ENCODE data around the gene DRC1. TPM values are rescaled to one million over a fixed set of nuclear protein-coding genes. Genes with fewer than 3 reads are reported as not detected.
A peak's percentile ranks its signal among the peaks of the same experiment; 100 is the strongest.
"Not testable (repeated sequence)": the region's sequence is repeated elsewhere in the genome, so short reads cannot be mapped to it uniquely, and the experiment has no call there.

Gene DRC1
- total and polyA plus RNA-seq, 9 donors: 0.09 to 0.58 (median 0.23) TPM

GRCh38 chr2:26364669-26365068 is 37.1 kb upstream of the DRC1 start:
- Histone ChIP-seq H3K27ac (ENCODE audit: low read length) (no peak overlapping the region), H3K9me3 (replicated peaks; ENCODE audit: control insufficient read depth, low read depth, low read length) (no peaks in the 10 kb centered on the region), H3K36me3 (ENCODE audit: control insufficient read depth, insufficient read depth, low read length) (peaks cover 9% of the 10 kb centered on the region), H3K4me1 (ENCODE audit: control insufficient read depth, insufficient read depth, low read length) (no peaks in the 10 kb centered on the region), H3K27me3 (ENCODE audit: control insufficient read depth, insufficient read depth, low read length) (no peaks in the 10 kb centered on the region), H3K4me3 (ENCODE audit: low read length) (no peak overlapping the region)
- WGBS (ENCODE audit: insufficient coverage): no CpG with 5 or more reads among the region's 4 CpGs
- DNase-seq: no peak

GRCh38 chr2:26366957-26367356 is 34.8 kb upstream of the DRC1 start:
- Histone ChIP-seq H3K4me3 (ENCODE audit: low read length) (no peak overlapping the region), H3K4me1 (ENCODE audit: control insufficient read depth, insufficient read depth, low read length) (no peaks in the 10 kb centered on the region), H3K36me3 (ENCODE audit: control insufficient read depth, insufficient read depth, low read length) (peaks cover 9% of the 10 kb centered on the region), H3K27ac (ENCODE audit: low read length) (no peak overlapping the region), H3K9me3 (replicated peaks; ENCODE audit: control insufficient read depth, low read depth, low read length) (no peaks in the 10 kb centered on the region), H3K27me3 (ENCODE audit: control insufficient read depth, insufficient read depth, low read length) (no peaks in the 10 kb centered on the region)
- DNase-seq: no peak
- WGBS (ENCODE audit: insufficient coverage): no CpG with 5 or more reads among the region's 5 CpGs

GRCh38 chr2:26369664-26370063 is 32.1 kb upstream of the DRC1 start:
- DNase-seq; H3K27ac ChIP-seq (ENCODE audit: low read length); H3K9me3 ChIP-seq (replicated peaks; ENCODE audit: control insufficient read depth, low read depth, low read length); H3K27me3 ChIP-seq (ENCODE audit: control insufficient read depth, insufficient read depth, low read length); H3K4me1 ChIP-seq (ENCODE audit: control insufficient read depth, insufficient read depth, low read length); H3K4me3 ChIP-seq (ENCODE audit: low read length): not testable (repeated sequence)
- no CpG with 5 or more reads among the region's 2 CpGs for WGBS (ENCODE audit: insufficient coverage)
- peaks cover 16% of the 10 kb centered on the region for H3K36me3 ChIP-seq (ENCODE audit: control insufficient read depth, insufficient read depth, low read length)

- WGBS (ENCODE audit: insufficient coverage): no CpG with 5 or more reads among the region's 31 CpGs
- H3K4me1 ChIP-seq (ENCODE audit: control insufficient read depth, insufficient read depth, low read length); H3K27ac ChIP-seq (ENCODE audit: low read length); H3K9me3 ChIP-seq (replicated peaks; ENCODE audit: control insufficient read depth, low read depth, low read length); DNase-seq; H3K27me3 ChIP-seq (ENCODE audit: control insufficient read depth, insufficient read depth, low read length); H3K4me3 ChIP-seq (ENCODE audit: low read length): not testable (repeated sequence)
- peaks cover 20% of the 10 kb centered on the region for H3K36me3 ChIP-seq (ENCODE audit: control insufficient read depth, insufficient read depth, low read length)
These were observed 30.8 kb upstream of the DRC1 start for GRCh38 chr2:26370909-26371308.

GRCh38 chr2:26376799-26377198 is 24.9 kb upstream of the DRC1 start:
- H3K9me3 ChIP-seq (replicated peaks; ENCODE audit: control insufficient read depth, low read depth, low read length): no peaks in the 10 kb centered on the region
- H3K4me3 ChIP-seq (ENCODE audit: low read length): no peak overlapping the region
- no peak overlapping the region for H3K27ac ChIP-seq (ENCODE audit: low read length)
- H3K36me3 ChIP-seq (ENCODE audit: control insufficient read depth, insufficient read depth, low read length): peaks cover 22% of the 10 kb centered on the region
- H3K4me1 ChIP-seq (ENCODE audit: control insufficient read depth, insufficient read depth, low read length): no peaks in the 10 kb centered on the region
- no peak for DNase-seq
- H3K27me3 ChIP-seq (ENCODE audit: control insufficient read depth, insufficient read depth, low read length): no peaks in the 10 kb centered on the region
- no CpG with 5 or more reads among the region's 1 CpG for WGBS (ENCODE audit: insufficient coverage)

GRCh38 chr2:26380281-26380680 is 21.4 kb upstream of the DRC1 start:
- peaks cover 13% of the 10 kb centered on the region for H3K36me3 ChIP-seq (ENCODE audit: control insufficient read depth, insufficient read depth, low read length)
- no peaks in the 10 kb centered on the region for H3K27me3 ChIP-seq (ENCODE audit: control insufficient read depth, insufficient read depth, low read length)

GRCh38 chr2:26382564-26382963 is 19.2 kb upstream of the DRC1 start:
- H3K4me3 ChIP-seq (ENCODE audit: low read length): no peak overlapping the region
- H3K9me3 ChIP-seq (replicated peaks; ENCODE audit: control insufficient read depth, low read depth, low read length): no peaks in the 10 kb centered on the region
- H3K36me3 ChIP-seq (ENCODE audit: control insufficient read depth, insufficient read depth, low read length): peaks cover 12% of the 10 kb centered on the region
- 100% methylated on average over 1 of the region's 3 CpGs for WGBS (ENCODE audit: insufficient coverage)
- H3K27me3 ChIP-seq (ENCODE audit: control insufficient read depth, insufficient read depth, low read length): no peaks in the 10 kb centered on the region
- H3K4me1 ChIP-seq (ENCODE audit: control insufficient read depth, insufficient read depth, low read length): no peaks in the 10 kb centered on the region
- peak; percentile 58 for DNase-seq
- H3K27ac ChIP-seq (ENCODE audit: low read length): no peak overlapping the region

More at GRCh38 chr2:26380281-26380680, 21.4 kb upstream of the DRC1 start:
- Histone ChIP-seq H3K27ac (ENCODE audit: low read length) (no peak overlapping the region), H3K9me3 (replicated peaks; ENCODE audit: control insufficient read depth, low read depth, low read length) (no peaks in the 10 kb centered on the region), H3K4me3 (ENCODE audit: low read length) (no peak overlapping the region), H3K4me1 (ENCODE audit: control insufficient read depth, insufficient read depth, low read length) (no peaks in the 10 kb centered on the region)
- no CpG with 5 or more reads among the region's 2 CpGs for WGBS (ENCODE audit: insufficient coverage)
- no peak for DNase-seq

GRCh38 chr2:26384183-26384582 is 17.5 kb upstream of the DRC1 start:
- Histone ChIP-seq H3K27ac (ENCODE audit: low read length) (no peak overlapping the region), H3K4me3 (ENCODE audit: low read length) (no peak overlapping the region), H3K9me3 (replicated peaks; ENCODE audit: control insufficient read depth, low read depth, low read length) (no peaks in the 10 kb centered on the region), H3K4me1 (ENCODE audit: control insufficient read depth, insufficient read depth, low read length) (no peaks in the 10 kb centered on the region), H3K27me3 (ENCODE audit: control insufficient read depth, insufficient read depth, low read length) (no peaks in the 10 kb centered on the region), H3K36me3 (ENCODE audit: control insufficient read depth, insufficient read depth, low read length) (peaks cover 6% of the 10 kb centered on the region)
- WGBS (ENCODE audit: insufficient coverage): 96% methylated on average over 4 of the region's 9 CpGs
- DNase-seq: no peak

- no peak overlapping the region for H3K27ac ChIP-seq (ENCODE audit: low read length)
- no peak for DNase-seq
- H3K4me3 ChIP-seq (ENCODE audit: low read length): no peak overlapping the region
- H3K9me3 ChIP-seq (replicated peaks; ENCODE audit: control insufficient read depth, low read depth, low read length): no peaks in the 10 kb centered on the region
- no peaks in the 10 kb centered on the region for H3K4me1 ChIP-seq (ENCODE audit: control insufficient read depth, insufficient read depth, low read length)
- peaks cover 6% of the 10 kb centered on the region for H3K36me3 ChIP-seq (ENCODE audit: control insufficient read depth, insufficient read depth, low read length)
- H3K27me3 ChIP-seq (ENCODE audit: control insufficient read depth, insufficient read depth, low read length): no peaks in the 10 kb centered on the region
These were observed 17.1 kb upstream of the DRC1 start for GRCh38 chr2:26384597-26384996.

- Histone ChIP-seq H3K4me3 (ENCODE audit: low read length) (no peak overlapping the region), H3K9me3 (replicated peaks; ENCODE audit: control insufficient read depth, low read depth, low read length) (no peaks in the 10 kb centered on the region), H3K27ac (ENCODE audit: low read length) (no peak overlapping the region), H3K36me3 (ENCODE audit: control insufficient read depth, insufficient read depth, low read length) (peaks cover 6% of the 10 kb centered on the region), H3K27me3 (ENCODE audit: control insufficient read depth, insufficient read depth, low read length) (no peaks in the 10 kb centered on the region), H3K4me1 (ENCODE audit: control insufficient read depth, insufficient read depth, low read length) (no peaks in the 10 kb centered on the region)
- no peak for DNase-seq
- no CpG with 5 or more reads among the region's 4 CpGs for WGBS (ENCODE audit: insufficient coverage)
These were observed 14.5 kb upstream of the DRC1 start for GRCh38 chr2:26387189-26387588.

GRCh38 chr2:26394694-26395093 is 7.0 kb upstream of the DRC1 start:
- Histone ChIP-seq H3K4me3 (ENCODE audit: low read length) (no peak overlapping the region), H3K9me3 (replicated peaks; ENCODE audit: control insufficient read depth, low read depth, low read length) (no peaks in the 10 kb centered on the region), H3K27me3 (ENCODE audit: control insufficient read depth, insufficient read depth, low read length) (no peaks in the 10 kb centered on the region), H3K27ac (ENCODE audit: low read length) (no peak overlapping the region), H3K36me3 (ENCODE audit: control insufficient read depth, insufficient read depth, low read length) (no peaks in the 10 kb centered on the region), H3K4me1 (ENCODE audit: control insufficient read depth, insufficient read depth, low read length) (no peaks in the 10 kb centered on the region)
- no peak for DNase-seq
- WGBS (ENCODE audit: insufficient coverage): no CpG with 5 or more reads among the region's 4 CpGs
